ENCODE results near the gene TTLL6. TPM values are rescaled to one million over a fixed set of nuclear protein-coding genes. Genes with fewer than 3 reads are reported as not detected.

TTLL6 gene
- total RNA-seq, 1 experiment from 2014 or later: 2.4 TPM

- Histone ChIP-seq H3K27ac (ENCODE audit: insufficient read length, low read depth, low read length) (no peak overlapping the region), H3K9me3 (ENCODE audit: control insufficient read depth, low read depth, low read length) (no peaks in the 10 kb centered on the region), H2AFZ (ENCODE audit: low read length) (no peak overlapping the region), H4K5ac (ENCODE audit: insufficient read length, low read depth, low read length) (no peak overlapping the region), H2AK5ac (ENCODE audit: insufficient read length, low read length) (no peak overlapping the region), H3K23me2 (ENCODE audit: insufficient read length, low read depth, low read length, poor library complexity, severe bottlenecking) (no peaks in the 10 kb centered on the region), H3K14ac (ENCODE audit: insufficient read depth, low read length) (no peak overlapping the region), H2BK20ac (ENCODE audit: low read depth, low read length, poor library complexity, severe bottlenecking) (no peak overlapping the region), H2BK5ac (ENCODE audit: insufficient read length, low read length) (no peak overlapping the region), H3K4me2 (ENCODE audit: insufficient read depth, insufficient read length, low read length) (no peak overlapping the region), H3K18ac (ENCODE audit: insufficient read length, low read depth, low read length) (no peak overlapping the region), H3K56ac (ENCODE audit: insufficient read length, low read depth, low read length) (no peak overlapping the region), H3K79me1 (ENCODE audit: insufficient read depth, low read depth, low read length, poor library complexity, severe bottlenecking) (no peaks in the 10 kb centered on the region), H4K91ac (ENCODE audit: insufficient read length, low read depth, low read length) (no peak overlapping the region), H3K27me3 (ENCODE audit: insufficient read depth, low read length) (no peaks in the 10 kb centered on the region), H3K9ac (ENCODE audit: extremely low read depth, insufficient read length, low read length) (no peak overlapping the region), H4K8ac (replicated peaks; ENCODE audit: insufficient read length, low read depth, low read length) (no peak overlapping the region), H2BK15ac (ENCODE audit: low read depth, low read length) (no peak overlapping the region), H3K23ac (ENCODE audit: insufficient read length, low read depth, low read length) (no peak overlapping the region), H3K4ac (ENCODE audit: low read depth, low read length) (no peak overlapping the region), H3K79me2 (ENCODE audit: insufficient read depth, low read length) (no peaks in the 10 kb centered on the region), H2BK12ac (ENCODE audit: insufficient read length, low read depth, low read length) (no peak overlapping the region), H3K4me1 (ENCODE audit: insufficient read depth, low read length) (peaks cover 2% of the 10 kb centered on the region; the same call in 1 of the 2 replicates), H3T11ph (ENCODE audit: low read length) (no peak overlapping the region), H2BK120ac (ENCODE audit: low read depth, low read length, poor library complexity, severe bottlenecking) (no peak overlapping the region), H4K20me1 (ENCODE audit: control insufficient read depth, insufficient read depth, insufficient read length) (no peaks in the 10 kb centered on the region)
- WGBS (ENCODE audit: extremely low coverage, insufficient read length, low lambda C conversion rate): no CpG with 5 or more reads among the region's 4 CpGs
- Mint-ChIP-seq H3K9me3 (no peaks in the 10 kb centered on the region), H3K36me3 (ENCODE audit: insufficient read depth in 1 of 3, low read depth in 3 of 3) (no peaks in the 10 kb centered on the region; a peak in 1 of 7 replicates), H3K4me1 (peaks cover 7 to 10% of the 10 kb centered on the region in 2 experiments; a peak in 2 of 4 replicates), H3K27ac (no peak overlapping the region), H3K4me3 (no peak overlapping the region), H3K27me3 (ENCODE audit: low read depth) (peaks cover 20% of the 10 kb centered on the region)
- no peak for TF ChIP-seq CTCF (conservative IDR thresholded peaks at IDR 0.05)
- DNase-seq: no peak
These were observed 7.8 kb downstream of the TTLL6 start for GRCh38 chr17:48809182-48809581.

Data from H9 (cell line).